MCF 10A (cell line): ENCODE measurements around the gene ARSD. TPM values are rescaled to one million over a fixed set of nuclear protein-coding genes. Genes with fewer than 3 reads are reported as not detected.
"Not testable (repeated sequence)": the region's sequence is repeated elsewhere in the genome, so short reads cannot be mapped to it uniquely, and the experiment has no call there.

Experiments used
- BruUV-seq: library from RNA; stranded (reverse); fragments of 400-500 nt; replicated peaks from 2 replicates; lab custom pipeline; 2021; lab: Mats Ljungman, UMichigan
- CTCF ChIA-PET: fragments of 300-600 bp; sonication (Branson Sonifier 250); formaldehyde crosslinking; extraction: SDS; loops from one replicate; lab custom pipeline; 2021; ENCODE audit warnings: antibody characterized with exemption, inconsistent platforms; lab: Yijun Ruan, JAX
- POLR2A ChIA-PET: fragments of 300-600, 350-650 bp; sonication (Branson Sonifier 250); formaldehyde crosslinking; extraction: SDS; loops from one replicate; lab custom pipeline; 2020; ENCODE audit warnings: antibody characterized with exemption, inconsistent platforms; lab: Yijun Ruan, JAX
- DNase-seq: peaks from one replicate; pipeline ENCODE4 v3.0.0-alpha.2; 2018; ENCODE audit not compliant: unreplicated experiment
- H3K27ac Mint-ChIP-seq: one replicate; pipeline ENCODE4 v1.8.0; 2022; ENCODE audit warnings: mild to moderate bottlenecking, low read depth, mixed read lengths; ENCODE audit not compliant: unreplicated experiment
- H3K27me3 Mint-ChIP-seq: one replicate; pipeline ENCODE4 v1.8.0; 2022; ENCODE audit warnings: mixed read lengths; ENCODE audit not compliant: insufficient read depth, unreplicated experiment
- H3K36me3 Mint-ChIP-seq: one replicate; pipeline ENCODE4 v1.8.0; 2022; ENCODE audit warnings: mild to moderate bottlenecking, moderate library complexity, mixed read lengths; ENCODE audit not compliant: insufficient read depth, unreplicated experiment
- H3K4me1 Mint-ChIP-seq: one replicate; pipeline ENCODE4 v1.8.0; 2022; ENCODE audit warnings: mixed read lengths; ENCODE audit not compliant: insufficient read depth, unreplicated experiment
- H3K4me3 Mint-ChIP-seq: one replicate; pipeline ENCODE4 v1.8.0; 2022; ENCODE audit warnings: mild to moderate bottlenecking, moderate library complexity, mixed read lengths; ENCODE audit not compliant: unreplicated experiment
- H3K9me3 Mint-ChIP-seq: one replicate; pipeline ENCODE4 v1.8.0; 2022; ENCODE audit warnings: mixed read lengths; ENCODE audit not compliant: unreplicated experiment
- CTCF ChIP-seq: fragments of 200-600 bp; IDR thresholded peaks from one replicate; pipeline ENCODE4 v1.8.0; 2022; ENCODE audit warnings: antibody characterized with exemption, mild to moderate bottlenecking; ENCODE audit not compliant: unreplicated experiment
- intact Hi-C: fragments of 100-400 bp; cut with micrococcal nuclease; formaldehyde crosslinking; loops from 2 replicates; pipeline ENCODE4 v1.14.1; 2022
- total RNA-seq: library from RNA; stranded (reverse); gene quantifications from 2 replicates; pipeline ENCODE4 v1.2.3, GENCODE V29; 2022

The ARSD gene
- total RNA-seq, 1 experiment from 2014 or later: 21.5 TPM

DNA sequence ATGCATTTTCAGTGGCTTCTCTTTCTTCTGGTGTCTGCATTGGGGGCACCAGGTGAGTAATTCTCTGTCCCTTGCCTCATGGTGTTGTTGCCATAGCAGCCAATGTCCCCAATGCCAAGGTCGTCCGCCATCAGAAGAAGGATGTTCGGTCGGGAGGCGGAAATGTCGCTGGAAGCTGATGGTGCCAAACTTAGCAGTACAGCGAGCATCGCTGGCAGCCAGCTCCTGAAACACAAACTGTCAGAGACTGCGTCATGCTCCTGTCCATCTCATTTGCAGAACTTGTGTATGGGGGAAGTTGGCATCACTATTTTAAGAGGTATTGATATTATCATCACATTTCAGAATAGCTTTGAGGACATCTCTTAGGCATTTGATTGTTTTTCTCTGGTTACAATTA is 29.1 kb upstream of the ARSD start:
- Mint-ChIP-seq H3K36me3 (no peaks in the 10 kb centered on the region), H3K27ac (no peak overlapping the region), H3K4me1 (no peaks in the 10 kb centered on the region), H3K27me3 (peaks cover 29% of the 10 kb centered on the region), H3K9me3 (no peaks in the 10 kb centered on the region), H3K4me3 (no peak overlapping the region)
- ChIA-PET CTCF (no interaction called here), POLR2A (no interaction called here)
- no peak for DNase-seq
- intact Hi-C loops: no loop called here
- no peak for TF ChIP-seq CTCF
- BruUV-seq: no TSS peak

GRCh38 chrX:2955838-2956237 is 26.7 kb upstream of the ARSD start:
- H3K27me3 Mint-ChIP-seq: peaks cover 25% of the 10 kb centered on the region
- no peak for TF ChIP-seq CTCF

GRCh38 chrX:2955281-2955680 is 26.1 kb upstream of the ARSD start:
- no TSS peak for BruUV-seq
- no peak for TF ChIP-seq CTCF
- Mint-ChIP-seq H3K36me3 (no peaks in the 10 kb centered on the region), H3K27ac (no peak overlapping the region), H3K4me1 (no peaks in the 10 kb centered on the region), H3K4me3 (no peak overlapping the region), H3K27me3 (peaks cover 19% of the 10 kb centered on the region), H3K9me3 (no peaks in the 10 kb centered on the region)
- POLR2A ChIA-PET: interaction anchor here (0.7 kb wide), 1 partner anchor 22 kb away, joined by 3 read pairs; no protein-coding TSS in a partner anchor
- no peak for DNase-seq
- CTCF ChIA-PET: interaction anchor here (0.5 kb wide), 1 partner anchor 20 kb away, joined by 6 read pairs; no protein-coding TSS in a partner anchor
- intact Hi-C loops: no loop called here

More at GRCh38 chrX:2955838-2956237, 26.7 kb upstream of the ARSD start:
- ChIA-PET POLR2A (no interaction called here), CTCF (interaction anchor here (0.5 kb wide), 1 partner anchor 21 kb away, joined by 6 read pairs; no protein-coding TSS in a partner anchor)
- no TSS peak for BruUV-seq
- Mint-ChIP-seq H3K4me3 (no peak overlapping the region), H3K4me1 (no peaks in the 10 kb centered on the region), H3K9me3 (no peaks in the 10 kb centered on the region), H3K27ac (no peak overlapping the region), H3K36me3 (no peaks in the 10 kb centered on the region)
- no peak for DNase-seq
- intact Hi-C loops: no loop called here

DNA sequence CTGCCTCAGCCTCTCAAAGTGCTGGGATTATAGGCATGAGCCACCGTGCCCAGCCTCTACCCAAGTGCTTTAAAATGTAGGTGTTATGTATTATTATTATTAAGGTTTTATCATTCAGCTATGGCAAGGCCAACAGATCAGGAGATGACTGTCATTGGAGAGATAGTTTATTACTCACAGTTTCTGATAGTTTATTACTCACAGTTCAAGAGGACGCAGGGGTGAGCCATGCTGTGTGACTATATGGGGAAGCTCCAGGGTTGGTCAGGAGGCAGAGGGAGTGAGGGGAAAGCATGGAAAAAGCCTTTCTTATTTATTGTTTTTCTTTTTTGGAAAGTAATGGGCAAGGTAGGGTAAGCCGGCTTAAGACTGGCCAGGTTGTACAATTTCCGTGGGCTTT is 25.4 kb upstream of the ARSD start:
- Mint-ChIP-seq H3K36me3 (no peaks in the 10 kb centered on the region), H3K9me3 (no peaks in the 10 kb centered on the region), H3K27me3 (peaks cover 12% of the 10 kb centered on the region), H3K4me1 (no peaks in the 10 kb centered on the region), H3K4me3 (no peak overlapping the region), H3K27ac (no peak overlapping the region)
- no peak for TF ChIP-seq CTCF
- intact Hi-C loops: no loop called here
- ChIA-PET POLR2A (interaction anchor here (0.7 kb wide), 1 partner anchor 22 kb away, joined by 3 read pairs; no protein-coding TSS in a partner anchor), CTCF (no interaction called here)
- no peak for DNase-seq
- no TSS peak for BruUV-seq

GRCh38 chrX:2937942-2938341 is 8.8 kb upstream of the ARSD start:
- H3K4me3 Mint-ChIP-seq, H3K9me3 Mint-ChIP-seq, H3K27ac Mint-ChIP-seq, intact Hi-C loops, POLR2A ChIA-PET, H3K36me3 Mint-ChIP-seq, BruUV-seq, DNase-seq, H3K4me1 Mint-ChIP-seq: not testable (repeated sequence)
- peaks cover 15% of the 10 kb centered on the region for H3K27me3 Mint-ChIP-seq
- CTCF ChIA-PET: interaction anchor here (0.5 kb wide), 1 partner anchor 35 kb away, joined by 3 read pairs; no protein-coding TSS in a partner anchor
